NB4 (cell line): ENCODE results near the gene TNPO2.

Source experiments
- DNase-seq: peaks from one replicate; pipeline ENCODE4 v3.0.0; 2010; ENCODE audit warnings: low read depth
- H3K4me3 ChIP-seq: one replicate; pipeline ENCODE4 v1.5.1; 2011; ENCODE audit warnings: mild to moderate bottlenecking, low read depth, low read length, moderate library complexity
- MYC ChIP-seq: IDR thresholded peaks from 2 replicates; pipeline ENCODE4 v1.6.1; 2011; ENCODE audit warnings: low read depth, low read length
- POLR2A ChIP-seq: IDR thresholded peaks from 2 replicates; pipeline ENCODE4 v1.6.1; 2011; ENCODE audit warnings: mild to moderate bottlenecking; ENCODE audit not compliant: insufficient read length; ENCODE audit errors: extremely low read depth
- TF ChIP-seq, protein P1 (sequence below): IDR thresholded peaks from one replicate; pipeline ENCODE4 v1.5.1; 2012; ENCODE audit warnings: low read depth, low read length
- TF ChIP-seq, protein P2 (sequence below): IDR thresholded peaks from 2 replicates; pipeline ENCODE4 v1.6.1; 2011; ENCODE audit warnings: low read depth, low read length

Gene TNPO2

DNA sequence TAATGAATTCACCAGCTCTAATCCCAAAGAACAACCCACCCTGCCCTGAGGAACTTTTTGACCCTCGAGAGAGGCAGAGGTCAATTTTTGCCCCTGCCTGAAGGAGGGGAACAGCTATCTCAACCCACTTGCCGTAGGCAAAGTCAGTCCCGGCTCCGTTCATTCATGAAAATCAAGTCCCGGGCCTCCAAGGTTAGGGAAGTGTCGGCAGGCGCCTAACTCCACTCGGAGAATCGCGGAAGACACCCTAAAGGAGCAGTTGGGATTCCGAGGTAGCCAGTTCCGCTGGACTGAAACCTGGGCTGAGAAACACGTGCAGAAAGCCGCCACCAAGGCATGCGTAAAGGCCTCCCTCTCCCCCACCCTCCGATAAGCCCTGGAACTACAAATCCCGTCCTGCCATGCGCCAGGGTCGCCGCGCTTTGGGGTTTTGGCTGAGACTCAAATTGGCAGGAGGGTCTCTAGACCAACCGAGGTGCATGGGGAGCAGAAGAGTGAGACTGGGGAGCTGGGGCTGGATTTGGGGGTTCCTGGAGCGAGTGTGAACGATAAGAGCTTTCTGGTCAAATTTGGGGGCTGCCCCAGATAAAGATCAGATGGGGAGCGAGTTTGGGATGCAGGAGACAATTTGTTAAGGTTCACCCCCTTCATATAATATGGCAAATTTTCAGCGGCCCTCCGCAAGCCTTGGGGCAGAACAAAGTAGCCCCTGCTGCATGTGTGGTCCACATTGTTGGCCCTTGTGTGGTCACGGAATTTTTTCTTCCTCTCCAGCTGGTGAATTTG, at the start of gene TNPO2:
TSS of gene TNPO2 (minus strand) at position 292 of the 786 bp plus-strand sequence. CDS start 2,955 bp downstream, outside the sequence.
- peak; percentile 90 for DNase-seq
- peak within 1 kb of the TSS; percentile 87 for H3K4me3 ChIP-seq
- peak; percentile 72 for TF ChIP-seq POLR2A
- TF ChIP-seq, protein P1, sequence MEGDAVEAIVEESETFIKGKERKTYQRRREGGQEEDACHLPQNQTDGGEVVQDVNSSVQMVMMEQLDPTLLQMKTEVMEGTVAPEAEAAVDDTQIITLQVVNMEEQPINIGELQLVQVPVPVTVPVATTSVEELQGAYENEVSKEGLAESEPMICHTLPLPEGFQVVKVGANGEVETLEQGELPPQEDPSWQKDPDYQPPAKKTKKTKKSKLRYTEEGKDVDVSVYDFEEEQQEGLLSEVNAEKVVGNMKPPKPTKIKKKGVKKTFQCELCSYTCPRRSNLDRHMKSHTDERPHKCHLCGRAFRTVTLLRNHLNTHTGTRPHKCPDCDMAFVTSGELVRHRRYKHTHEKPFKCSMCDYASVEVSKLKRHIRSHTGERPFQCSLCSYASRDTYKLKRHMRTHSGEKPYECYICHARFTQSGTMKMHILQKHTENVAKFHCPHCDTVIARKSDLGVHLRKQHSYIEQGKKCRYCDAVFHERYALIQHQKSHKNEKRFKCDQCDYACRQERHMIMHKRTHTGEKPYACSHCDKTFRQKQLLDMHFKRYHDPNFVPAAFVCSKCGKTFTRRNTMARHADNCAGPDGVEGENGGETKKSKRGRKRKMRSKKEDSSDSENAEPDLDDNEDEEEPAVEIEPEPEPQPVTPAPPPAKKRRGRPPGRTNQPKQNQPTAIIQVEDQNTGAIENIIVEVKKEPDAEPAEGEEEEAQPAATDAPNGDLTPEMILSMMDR, result no peak
- peak; percentile 99 for TF ChIP-seq MYC
- TF ChIP-seq, protein P2, sequence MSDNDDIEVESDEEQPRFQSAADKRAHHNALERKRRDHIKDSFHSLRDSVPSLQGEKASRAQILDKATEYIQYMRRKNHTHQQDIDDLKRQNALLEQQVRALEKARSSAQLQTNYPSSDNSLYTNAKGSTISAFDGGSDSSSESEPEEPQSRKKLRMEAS, result peak; percentile 99

DNA sequence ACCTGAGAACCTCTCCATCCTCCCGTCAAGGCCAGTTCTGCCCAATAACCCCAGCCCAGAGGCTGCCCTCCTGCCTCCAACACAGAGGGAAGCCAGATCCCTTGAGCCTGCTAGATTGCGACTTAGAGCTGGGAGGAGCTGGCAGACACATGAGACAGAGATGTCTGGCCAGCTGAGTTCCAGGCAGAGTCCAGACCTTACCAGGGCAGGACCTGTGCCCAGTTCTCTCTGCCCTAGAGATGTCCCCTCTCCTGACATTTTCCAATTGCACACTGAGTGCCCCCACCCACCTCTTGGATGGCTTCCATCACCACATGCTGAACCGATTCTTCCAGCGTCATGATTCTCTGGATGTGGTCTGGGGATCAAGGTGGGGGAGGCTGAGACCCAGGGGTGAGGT, 48.6 kb upstream of the TNPO2 start:
- DNase-seq, result no peak
- TF ChIP-seq, protein P2, result no peak
- TF ChIP-seq, protein P1, result no peak
- TF ChIP-seq MYC, result no peak
- TF ChIP-seq POLR2A, result no peak
- no peak overlapping the region for H3K4me3 ChIP-seq

DNA sequence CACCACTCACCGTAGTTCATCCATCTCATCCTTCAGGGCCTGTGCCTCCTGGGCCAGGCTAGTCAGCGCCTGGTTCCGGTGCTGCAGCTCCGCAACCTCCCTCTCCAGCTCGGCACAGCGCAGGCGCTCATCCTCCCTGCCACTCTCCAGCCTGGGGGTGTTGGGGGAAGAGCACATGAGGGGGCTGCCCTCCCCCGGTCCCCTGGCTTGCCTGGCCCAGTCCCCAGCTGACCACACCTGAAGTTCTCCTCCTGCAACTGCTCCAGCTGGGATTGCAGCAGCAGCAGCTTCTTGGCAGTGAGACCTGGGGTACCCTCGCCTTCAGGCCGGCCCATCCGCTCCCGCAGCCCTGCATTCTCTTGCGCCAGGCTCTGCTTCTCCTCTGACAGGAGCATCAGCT, 47.2 kb upstream of the TNPO2 start:
- no peak for TF ChIP-seq MYC
- TF ChIP-seq, protein P1, result no peak
- no peak for TF ChIP-seq POLR2A
- TF ChIP-seq, protein P2, result no peak
- no peak for DNase-seq
- H3K4me3 ChIP-seq, result no peak overlapping the region

DNA sequence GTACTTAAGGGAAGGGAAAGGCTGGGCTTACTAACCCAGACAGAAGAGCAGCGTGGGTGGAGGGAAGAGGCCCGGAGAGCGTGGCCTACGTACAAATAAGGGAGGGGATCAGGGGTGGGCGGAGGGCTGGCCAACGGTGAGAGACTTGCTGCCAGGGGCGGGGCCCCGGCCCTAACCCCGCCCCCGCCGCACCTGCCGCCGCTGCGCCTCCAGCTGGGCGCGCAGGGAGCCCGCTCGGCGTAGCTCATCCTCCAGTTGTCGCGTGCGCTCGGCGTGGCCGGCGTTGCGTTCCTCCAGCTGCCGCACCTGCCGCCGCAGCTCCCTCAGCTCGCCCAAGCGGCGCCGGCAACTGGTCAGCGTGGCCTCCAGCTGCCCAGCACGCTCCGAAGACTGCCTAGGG, 46.0 kb upstream of the TNPO2 start:
- H3K4me3 ChIP-seq, result no peak overlapping the region
- DNase-seq, result no peak
- TF ChIP-seq, protein P2, result no peak
- TF ChIP-seq MYC (no peak), POLR2A (no peak)
- TF ChIP-seq, protein P1, result no peak

DNA sequence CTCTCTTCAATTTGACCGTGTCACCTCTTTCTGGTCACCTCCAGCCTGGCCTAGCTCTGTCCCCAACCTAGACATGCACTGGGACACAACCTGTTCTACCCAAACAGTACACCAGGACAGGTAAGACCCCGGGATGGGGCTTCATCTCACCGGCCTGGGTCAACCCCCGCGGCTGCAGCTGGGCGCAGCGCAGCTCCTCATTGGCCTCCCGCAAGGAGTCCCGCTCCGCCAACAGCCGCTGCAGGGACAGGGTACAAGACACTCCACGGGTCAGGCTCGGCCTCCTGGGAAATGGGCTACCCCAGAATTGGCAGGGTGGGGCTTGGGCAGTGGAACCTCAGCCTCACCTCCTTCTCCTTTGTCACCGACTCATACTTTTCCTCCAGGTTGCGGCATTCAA, 43.9 kb upstream of the TNPO2 start:
- TF ChIP-seq, protein P2, result no peak
- no peak for DNase-seq
- H3K4me3 ChIP-seq, result no peak overlapping the region

DNA sequence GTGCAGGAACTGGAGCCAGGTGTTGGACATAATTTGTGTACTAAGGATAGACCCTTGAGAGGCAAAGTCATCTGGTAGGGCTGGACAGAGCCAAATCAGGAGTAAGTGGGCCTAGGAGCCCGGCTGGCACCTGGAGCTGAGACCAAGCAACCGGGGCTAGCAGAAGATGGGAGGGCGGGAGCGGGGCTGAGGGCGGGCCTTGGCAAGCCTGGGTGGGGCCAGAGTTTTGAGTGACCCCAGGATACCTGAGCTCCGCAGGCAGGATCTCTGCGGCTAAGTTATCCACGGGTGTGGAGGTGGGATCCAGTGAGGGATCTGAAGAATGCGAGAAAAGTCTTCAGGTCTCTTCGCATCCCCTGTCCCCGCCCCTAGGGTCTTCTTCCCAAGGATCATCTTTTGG, 43.4 kb upstream of the TNPO2 start:
- no peak for DNase-seq
- TF ChIP-seq, protein P2, result no peak
- TF ChIP-seq, protein P1, result no peak
- no peak for TF ChIP-seq POLR2A
- TF ChIP-seq MYC, result no peak
- no peak overlapping the region for H3K4me3 ChIP-seq
